Lower lobe of right lung (tissue), 2 donors: Measurements from ENCODE around the gene RFPL1. TPM values are rescaled to one million over a fixed set of nuclear protein-coding genes. Genes with fewer than 3 reads are reported as not detected.
A peak's percentile ranks its signal among the peaks of the same experiment; 100 is the strongest.

Experiments used
- ATAC-seq, 2 donors: fragments of 200-7000 bp; cut with Tn5 transposase; one replicate each; pipeline ENCODE4 v1.9.1; 2020 to 2022; ENCODE audit warnings: mild to moderate bottlenecking in 2 of 2, moderate library complexity in 2 of 2
- DNase-seq: peaks from one replicate; pipeline ENCODE4 v3.0.0-alpha.2; 2020
- H3K27ac ChIP-seq: fragments of 200-600 bp; one replicate; pipeline ENCODE4 v1.8.0; 2022
- H3K27me3 ChIP-seq: fragments of 200-600 bp; one replicate; pipeline ENCODE4 v1.8.0; 2022; ENCODE audit warnings: low read depth
- H3K36me3 ChIP-seq: fragments of 200-600 bp; one replicate; pipeline ENCODE4 v1.8.0; 2022; ENCODE audit warnings: mild to moderate bottlenecking
- H3K4me1 ChIP-seq: fragments of 200-600 bp; one replicate; pipeline ENCODE4 v1.8.0; 2022
- H3K4me3 ChIP-seq: fragments of 200-600 bp; one replicate; pipeline ENCODE4 v1.8.0; 2022; ENCODE audit warnings: mild to moderate bottlenecking
- H3K9me3 ChIP-seq: fragments of 200-600 bp; one replicate; pipeline ENCODE4 v1.8.0; 2022
- intact Hi-C: fragments of 100-400 bp; cut with DNase I; formaldehyde crosslinking; loops from one replicate; pipeline ENCODE4 v1.11.0; 2022
- total RNA-seq: library from RNA; stranded (reverse); fragmentation: NEBNext Ultra II Directional; extraction: Animal tissue kit (Norgen Biotek cat#: 25700); gene quantifications from one replicate; pipeline ENCODE4 v1.2.1, GENCODE V29; 2021
- TF ChIP-seq, protein P1 (sequence below): fragments of 200-600 bp; IDR thresholded peaks from one replicate; pipeline ENCODE4 v1.8.0; 2022; ENCODE audit warnings: antibody characterized with exemption, mild to moderate bottlenecking
- donor health status: DM: no; HTN: yes; CAD: no; lungs with severe emphysema.

The RFPL1 gene
- total RNA-seq, 1 donor from 2014 or later = not detected

- TF ChIP-seq, protein P1, sequence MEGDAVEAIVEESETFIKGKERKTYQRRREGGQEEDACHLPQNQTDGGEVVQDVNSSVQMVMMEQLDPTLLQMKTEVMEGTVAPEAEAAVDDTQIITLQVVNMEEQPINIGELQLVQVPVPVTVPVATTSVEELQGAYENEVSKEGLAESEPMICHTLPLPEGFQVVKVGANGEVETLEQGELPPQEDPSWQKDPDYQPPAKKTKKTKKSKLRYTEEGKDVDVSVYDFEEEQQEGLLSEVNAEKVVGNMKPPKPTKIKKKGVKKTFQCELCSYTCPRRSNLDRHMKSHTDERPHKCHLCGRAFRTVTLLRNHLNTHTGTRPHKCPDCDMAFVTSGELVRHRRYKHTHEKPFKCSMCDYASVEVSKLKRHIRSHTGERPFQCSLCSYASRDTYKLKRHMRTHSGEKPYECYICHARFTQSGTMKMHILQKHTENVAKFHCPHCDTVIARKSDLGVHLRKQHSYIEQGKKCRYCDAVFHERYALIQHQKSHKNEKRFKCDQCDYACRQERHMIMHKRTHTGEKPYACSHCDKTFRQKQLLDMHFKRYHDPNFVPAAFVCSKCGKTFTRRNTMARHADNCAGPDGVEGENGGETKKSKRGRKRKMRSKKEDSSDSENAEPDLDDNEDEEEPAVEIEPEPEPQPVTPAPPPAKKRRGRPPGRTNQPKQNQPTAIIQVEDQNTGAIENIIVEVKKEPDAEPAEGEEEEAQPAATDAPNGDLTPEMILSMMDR = no peak
- ATAC-seq = peak in 1 of 2 donors; percentile 12
- no peak within 1 kb of the TSS for H3K27ac ChIP-seq
- intact Hi-C loops = no loop called here
- DNase-seq = no peak
- no peaks in the 10 kb centered on the region for H3K36me3 ChIP-seq
- peaks cover 13% of the 10 kb centered on the region for H3K4me1 ChIP-seq
- H3K27me3 ChIP-seq = peaks cover 58% of the 10 kb centered on the region
- peak within 1 kb of the TSS; percentile 29 for H3K4me3 ChIP-seq
- H3K9me3 ChIP-seq = no peaks in the 10 kb centered on the region
Observed at GRCh38 chr22:29479417-29480261, 41.3 kb downstream of the RFPL1 start, which contains the start of gene NEFH. Gene NEFH, plus strand, starts transcription at chr22:29480218. Its CDS starts 45 bp downstream, at chr22:29480263.

DNA sequence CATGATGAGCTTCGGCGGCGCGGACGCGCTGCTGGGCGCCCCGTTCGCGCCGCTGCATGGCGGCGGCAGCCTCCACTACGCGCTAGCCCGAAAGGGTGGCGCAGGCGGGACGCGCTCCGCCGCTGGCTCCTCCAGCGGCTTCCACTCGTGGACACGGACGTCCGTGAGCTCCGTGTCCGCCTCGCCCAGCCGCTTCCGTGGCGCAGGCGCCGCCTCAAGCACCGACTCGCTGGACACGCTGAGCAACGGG, 41.8 kb downstream of the RFPL1 start:
- peaks cover 58% of the 10 kb centered on the region for H3K27me3 ChIP-seq
- H3K4me3 ChIP-seq = peak overlapping the region; percentile 29
- ATAC-seq = no peak
- DNase-seq = no peak
- H3K4me1 ChIP-seq = peaks cover 13% of the 10 kb centered on the region
- no peak overlapping the region for H3K27ac ChIP-seq
- H3K9me3 ChIP-seq = no peaks in the 10 kb centered on the region
- no peaks in the 10 kb centered on the region for H3K36me3 ChIP-seq
- intact Hi-C loops = no loop called here
- TF ChIP-seq, protein P1 = no peak

DNA sequence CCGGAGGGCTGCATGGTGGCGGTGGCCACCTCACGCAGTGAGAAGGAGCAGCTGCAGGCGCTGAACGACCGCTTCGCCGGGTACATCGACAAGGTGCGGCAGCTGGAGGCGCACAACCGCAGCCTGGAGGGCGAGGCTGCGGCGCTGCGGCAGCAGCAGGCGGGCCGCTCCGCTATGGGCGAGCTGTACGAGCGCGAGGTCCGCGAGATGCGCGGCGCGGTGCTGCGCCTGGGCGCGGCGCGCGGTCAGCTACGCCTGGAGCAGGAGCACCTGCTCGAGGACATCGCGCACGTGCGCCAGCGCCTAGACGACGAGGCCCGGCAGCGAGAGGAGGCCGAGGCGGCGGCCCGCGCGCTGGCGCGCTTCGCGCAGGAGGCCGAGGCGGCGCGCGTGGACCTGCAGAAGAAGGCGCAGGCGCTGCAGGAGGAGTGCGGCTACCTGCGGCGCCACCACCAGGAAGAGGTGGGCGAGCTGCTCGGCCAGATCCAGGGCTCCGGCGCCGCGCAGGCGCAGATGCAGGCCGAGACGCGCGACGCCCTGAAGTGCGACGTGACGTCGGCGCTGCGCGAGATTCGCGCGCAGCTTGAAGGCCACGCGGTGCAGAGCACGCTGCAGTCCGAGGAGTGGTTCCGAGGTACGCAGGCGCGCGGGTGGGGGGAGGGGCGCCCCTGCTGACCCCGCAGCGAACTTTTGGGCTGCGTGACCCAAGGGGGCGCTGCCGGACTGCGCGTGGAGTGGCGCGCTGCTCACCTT, 42.3 kb downstream of the RFPL1 start:
- H3K9me3 ChIP-seq = no peaks in the 10 kb centered on the region
- H3K36me3 ChIP-seq = no peaks in the 10 kb centered on the region
- H3K27ac ChIP-seq = no peak overlapping the region
- peak overlapping the region; percentile 29 for H3K4me3 ChIP-seq
- DNase-seq (peak; percentile 59), ATAC-seq (peak; percentile 52 to 56)
- TF ChIP-seq, protein P1 = peak; percentile 11
- intact Hi-C loops = no loop called here
- peaks cover 58% of the 10 kb centered on the region for H3K27me3 ChIP-seq
- H3K4me1 ChIP-seq = peaks cover 13% of the 10 kb centered on the region

- Histone ChIP-seq H3K27me3 (peaks cover 58% of the 10 kb centered on the region), H3K4me3 (peak overlapping the region; percentile 21), H3K36me3 (no peaks in the 10 kb centered on the region), H3K9me3 (no peaks in the 10 kb centered on the region), H3K4me1 (peaks cover 13% of the 10 kb centered on the region), H3K27ac (no peak overlapping the region)
- ATAC-seq (no peak), DNase-seq (no peak)
- TF ChIP-seq, protein P1 = no peak
- intact Hi-C loops = no loop called here
Observed at GRCh38 chr22:29481265-29482000, 43.0 kb downstream of the RFPL1 start.

GRCh38 chr22:29482253-29482652, 43.9 kb downstream of the RFPL1 start:
- no peak for ATAC-seq
- peaks cover 58% of the 10 kb centered on the region for H3K27me3 ChIP-seq

More at GRCh38 chr22:29482253-29482652, 43.9 kb downstream of the RFPL1 start:
- Histone ChIP-seq H3K9me3 (no peaks in the 10 kb centered on the region), H3K27ac (no peak overlapping the region), H3K36me3 (no peaks in the 10 kb centered on the region), H3K4me1 (peaks cover 13% of the 10 kb centered on the region), H3K4me3 (no peak overlapping the region)
- no peak for DNase-seq
- TF ChIP-seq, protein P1 = no peak
- intact Hi-C loops = no loop called here
